ENCODE measurements around the gene HIPK4.

GRCh38 chr19:40398417-40399131 is 8.6 kb upstream of the HIPK4 start:
- TF ChIP-seq CTCF (IDR thresholded peaks at IDR 0.05), result no peak
- no peak for TF ChIP-seq POLR2A (IDR thresholded peaks at IDR 0.05)

Measured in right lobe of liver (tissue), 4 donors.